Inferior parietal cortex (tissue), 1 donor: ENCODE data around the gene UGT1A5.
A peak's percentile ranks its signal among the peaks of the same experiment; 100 is the strongest.
"Not testable (repeated sequence)": the region's sequence is repeated elsewhere in the genome, so short reads cannot be mapped to it uniquely, and the experiment has no call there.

ENCODE experiments used
- DNase-seq: peaks from one replicate; pipeline ENCODE4 v3.0.0-alpha.2; 2016; ENCODE audit errors: extremely low spot score

UGT1A5 gene

GRCh38 chr2:233693963-233694362 is 18.7 kb upstream of the UGT1A5 start:
- DNase-seq, result no peak

GRCh38 chr2:233698740-233699139 is 14.0 kb upstream of the UGT1A5 start:
- DNase-seq, result no peak

- DNase-seq, result no peak
Observed at GRCh38 chr2:233699424-233700027, 13.2 kb upstream of the UGT1A5 start.

GRCh38 chr2:233700028-233700635 is 12.6 kb upstream of the UGT1A5 start:
- DNase-seq, result peak; percentile 4

GRCh38 chr2:233700842-233701241 is 11.9 kb upstream of the UGT1A5 start:
- not testable (repeated sequence) for DNase-seq

- DNase-seq, result no peak
Observed at GRCh38 chr2:233702238-233702637, 10.5 kb upstream of the UGT1A5 start.

- DNase-seq, result no peak
Observed at GRCh38 chr2:233705911-233706506, 6.7 kb upstream of the UGT1A5 start.

- DNase-seq, result no peak
Observed at GRCh38 chr2:233706720-233707119, 6.0 kb upstream of the UGT1A5 start.

- no peak for DNase-seq
Observed at GRCh38 chr2:233707940-233708644, 4.6 kb upstream of the UGT1A5 start.

- no peak for DNase-seq
Observed at GRCh38 chr2:233708942-233709341, 3.8 kb upstream of the UGT1A5 start.

GRCh38 chr2:233711312-233712008 is 1.2 kb upstream of the UGT1A5 start:
- DNase-seq, result peak; percentile 63

GRCh38 chr2:233713262-233713615 is 532 bp downstream of the UGT1A5 start:
- no peak for DNase-seq

- DNase-seq, result no peak
Observed at GRCh38 chr2:233714121-233714520, 1.4 kb downstream of the UGT1A5 start.

GRCh38 chr2:233718552-233718951 is 5.8 kb downstream of the UGT1A5 start, which contains the start of gene UGT1A4:
TSS of gene UGT1A4 (plus strand) at chr2:233718736. CDS start at chr2:233718821, 85 bp downstream.
- no peak for DNase-seq

GRCh38 chr2:233728723-233729301 is 16.1 kb downstream of the UGT1A5 start, which contains the start of gene UGT1A3:
TSS of gene UGT1A3 (plus strand) at chr2:233729042. CDS start at chr2:233729127, 85 bp downstream.
- DNase-seq, result no peak

- not testable (repeated sequence) for DNase-seq
Observed at GRCh38 chr2:233736868-233737653, 24.4 kb downstream of the UGT1A5 start.

- DNase-seq, result no peak
Observed at GRCh38 chr2:233740870-233741269, 28.2 kb downstream of the UGT1A5 start.

GRCh38 chr2:233743464-233744259 is 31.0 kb downstream of the UGT1A5 start:
- DNase-seq, result no peak

GRCh38 chr2:233745073-233745755 is 32.5 kb downstream of the UGT1A5 start:
- no peak for DNase-seq
